Measurements from ENCODE around the gene NECAB3. TPM values are rescaled to one million over a fixed set of nuclear protein-coding genes. Genes with fewer than 3 reads are reported as not detected.

Gene NECAB3
- total and polyA plus RNA-seq, 2 of the 13 experiments (the other 11 are each of a cell fraction or from before 2014, with no cell fraction given): 61.5 to 65.5 TPM

DNA sequence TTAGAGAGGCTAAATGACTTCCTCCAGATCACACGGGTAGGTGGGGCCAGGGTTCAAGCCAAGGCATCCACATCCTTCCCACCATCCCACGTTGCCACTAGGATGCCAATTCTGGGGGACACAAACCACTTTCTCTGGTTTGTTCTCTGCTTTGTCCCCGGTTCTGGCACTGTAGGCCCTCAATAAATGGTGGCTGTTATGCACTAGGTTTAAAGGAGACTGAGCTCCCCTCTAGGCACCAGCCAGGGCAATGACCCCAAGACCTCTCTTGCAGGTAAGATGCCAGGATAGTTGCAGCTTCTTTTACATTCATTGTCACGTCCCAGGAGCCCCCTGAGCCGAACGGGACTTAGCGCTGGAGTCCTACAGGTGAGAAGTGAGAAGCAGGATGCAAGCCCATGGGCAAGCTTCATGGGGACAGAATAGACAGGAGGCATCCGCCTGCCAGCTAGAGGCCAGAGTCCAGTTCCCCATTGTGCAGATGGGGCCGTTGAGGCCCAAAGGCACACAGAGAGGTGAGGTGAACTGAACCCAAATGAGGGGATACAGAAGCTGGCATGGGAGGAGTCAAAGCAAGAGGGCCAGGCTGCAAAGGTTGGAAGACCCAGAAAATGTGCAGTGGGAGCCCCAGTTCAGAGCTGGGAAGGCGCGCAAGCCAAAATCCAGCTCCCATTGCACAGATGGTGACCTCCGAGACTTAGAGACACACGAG lies 45.2 kb upstream of the NECAB3 start (continued):
- TF ChIP-seq HMGXB4 (CRISPR knock-in tag; IDR thresholded peaks at IDR 0.05; ENCODE audit: borderline replicate concordance in 1 of 2, low read depth in 1 of 2): 0 out of 4 replicates have a peak, but pooled peaks of 1 of the 2 experiments have one; percentile 33
- TF ChIP-seq SAP130 (CRISPR knock-in tag; IDR thresholded peaks at IDR 0.05; ENCODE audit: low read depth): no peak
- TF ChIP-seq, protein P1, sequence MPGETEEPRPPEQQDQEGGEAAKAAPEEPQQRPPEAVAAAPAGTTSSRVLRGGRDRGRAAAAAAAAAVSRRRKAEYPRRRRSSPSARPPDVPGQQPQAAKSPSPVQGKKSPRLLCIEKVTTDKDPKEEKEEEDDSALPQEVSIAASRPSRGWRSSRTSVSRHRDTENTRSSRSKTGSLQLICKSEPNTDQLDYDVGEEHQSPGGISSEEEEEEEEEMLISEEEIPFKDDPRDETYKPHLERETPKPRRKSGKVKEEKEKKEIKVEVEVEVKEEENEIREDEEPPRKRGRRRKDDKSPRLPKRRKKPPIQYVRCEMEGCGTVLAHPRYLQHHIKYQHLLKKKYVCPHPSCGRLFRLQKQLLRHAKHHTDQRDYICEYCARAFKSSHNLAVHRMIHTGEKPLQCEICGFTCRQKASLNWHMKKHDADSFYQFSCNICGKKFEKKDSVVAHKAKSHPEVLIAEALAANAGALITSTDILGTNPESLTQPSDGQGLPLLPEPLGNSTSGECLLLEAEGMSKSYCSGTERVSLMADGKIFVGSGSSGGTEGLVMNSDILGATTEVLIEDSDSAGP (CRISPR knock-in tag; IDR thresholded peaks at IDR 0.05; ENCODE audit: borderline replicate concordance): 0 out of 2 replicates have a peak, but pooled peaks have one; percentile 7
- TF ChIP-seq ZNF260 (CRISPR knock-in tag; IDR thresholded peaks at IDR 0.05; ENCODE audit: borderline replicate concordance, low read depth): no peak
- TF ChIP-seq SMARCC2 (IDR thresholded peaks at IDR 0.05): no peak
- no peak for TF ChIP-seq KLF16 (CRISPR knock-in tag; IDR thresholded peaks at IDR 0.05)
- TF ChIP-seq ETV5 (CRISPR knock-in tag; IDR thresholded peaks at IDR 0.05; ENCODE audit: borderline replicate concordance): peak; percentile 7; the same call in 1 of the 2 replicates
- no peak for TF ChIP-seq REL (CRISPR knock-in tag; conservative IDR thresholded peaks at IDR 0.05)
- TF ChIP-seq MLLT10 (CRISPR knock-in tag; IDR thresholded peaks at IDR 0.05): no peak
- TF ChIP-seq ZBTB49 (CRISPR knock-in tag; IDR thresholded peaks at IDR 0.05; ENCODE audit: borderline replicate concordance): no peak
- TF ChIP-seq PLRG1 (conservative IDR thresholded peaks at IDR 0.05): no peak
- TF ChIP-seq ZNF768 (CRISPR knock-in tag; IDR thresholded peaks at IDR 0.05): peak; percentile 88
- no peak for TF ChIP-seq KAT7 (CRISPR knock-in tag; IDR thresholded peaks at IDR 0.05; ENCODE audit: borderline replicate concordance)
- TF ChIP-seq TCF12 (IDR thresholded peaks at IDR 0.05): no peak
- TF ChIP-seq TCF12 (CRISPR knock-in tag; IDR thresholded peaks at IDR 0.05): 0 out of 2 replicates have a peak, but pooled peaks have one; percentile 6
- no peak for TF ChIP-seq ZNF740 (CRISPR knock-in tag; IDR thresholded peaks at IDR 0.05)
- 0 out of 2 replicates have a peak, but pooled peaks have one; percentile 32 for TF ChIP-seq ZNF772 (CRISPR knock-in tag; IDR thresholded peaks at IDR 0.05)
- TF ChIP-seq, protein P2, sequence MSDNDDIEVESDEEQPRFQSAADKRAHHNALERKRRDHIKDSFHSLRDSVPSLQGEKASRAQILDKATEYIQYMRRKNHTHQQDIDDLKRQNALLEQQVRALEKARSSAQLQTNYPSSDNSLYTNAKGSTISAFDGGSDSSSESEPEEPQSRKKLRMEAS (IDR thresholded peaks at IDR 0.05): peak; percentile 35
- TF ChIP-seq ZNF580 (CRISPR knock-in tag; IDR thresholded peaks at IDR 0.05; ENCODE audit: borderline replicate concordance, low read depth): peak; percentile 61; the same call in 1 of the 2 replicates
- no peak for TF ChIP-seq ARNT (IDR thresholded peaks at IDR 0.05)
- 0 out of 2 replicates have a peak, but pooled peaks have one; percentile 62 for TF ChIP-seq ZNF138 (CRISPR knock-in tag; IDR thresholded peaks at IDR 0.05; ENCODE audit: low read depth)
- TF ChIP-seq ZFY (CRISPR knock-in tag; IDR thresholded peaks at IDR 0.05): 0 out of 2 replicates have a peak, but pooled peaks have one; percentile 21
- TF ChIP-seq TBX2 (CRISPR knock-in tag; IDR thresholded peaks at IDR 0.05; ENCODE audit: borderline replicate concordance): peak; percentile 59
- no peak for TF ChIP-seq ATF7-NPFF (CRISPR knock-in tag; IDR thresholded peaks at IDR 0.05; ENCODE audit: low read depth)
